ENCODE measurements around the gene EWSR1. TPM values are rescaled to one million over a fixed set of nuclear protein-coding genes. Genes with fewer than 3 reads are reported as not detected.

EWSR1 gene
- total RNA-seq, 1 donor from 2014 or later = 284 TPM

DNA sequence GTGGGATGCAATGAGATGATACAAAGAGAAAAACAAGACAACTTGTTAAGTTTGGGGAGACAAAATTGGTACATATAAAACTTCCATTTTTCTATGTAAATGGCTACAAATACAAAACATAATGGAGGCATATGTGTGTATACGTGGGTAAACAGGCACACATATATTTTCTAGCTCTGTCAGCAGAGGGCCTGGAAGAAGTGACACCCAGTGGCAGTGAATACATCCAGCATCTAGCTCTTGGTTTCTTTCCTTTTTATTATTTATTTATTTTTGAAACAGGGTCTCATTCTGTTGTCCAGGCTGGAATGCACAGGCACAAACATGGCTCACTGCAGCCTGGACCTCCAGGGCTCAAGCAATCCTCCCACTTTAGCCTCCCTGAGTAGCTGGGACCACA is 52.5 kb downstream of the EWSR1 start:
- no peak for DNase-seq (ENCODE audit: low spot score)

DNA sequence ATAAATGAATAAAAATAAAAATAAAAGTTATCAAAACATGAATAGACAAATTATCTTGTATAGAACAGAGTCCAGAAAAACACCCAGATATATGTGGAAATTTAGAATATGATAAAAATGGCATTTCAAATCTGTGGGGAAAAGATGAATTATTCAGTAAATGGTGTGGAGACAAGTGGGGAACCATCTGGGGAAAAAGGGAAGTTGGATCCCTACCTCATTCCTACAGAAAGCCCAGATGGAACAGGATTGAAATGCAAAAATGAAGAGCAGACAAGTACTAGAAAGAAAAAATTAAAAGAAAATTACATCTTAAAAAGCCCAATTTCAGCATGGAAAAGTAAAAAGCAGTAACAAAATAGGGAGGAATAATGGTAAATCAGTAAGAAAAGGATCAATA is 55.6 kb downstream of the EWSR1 start:
- DNase-seq (ENCODE audit: low spot score) = no peak

GRCh38 chr22:29325356-29325755 is 57.3 kb downstream of the EWSR1 start:
- no peak for DNase-seq (ENCODE audit: low spot score)

DNA sequence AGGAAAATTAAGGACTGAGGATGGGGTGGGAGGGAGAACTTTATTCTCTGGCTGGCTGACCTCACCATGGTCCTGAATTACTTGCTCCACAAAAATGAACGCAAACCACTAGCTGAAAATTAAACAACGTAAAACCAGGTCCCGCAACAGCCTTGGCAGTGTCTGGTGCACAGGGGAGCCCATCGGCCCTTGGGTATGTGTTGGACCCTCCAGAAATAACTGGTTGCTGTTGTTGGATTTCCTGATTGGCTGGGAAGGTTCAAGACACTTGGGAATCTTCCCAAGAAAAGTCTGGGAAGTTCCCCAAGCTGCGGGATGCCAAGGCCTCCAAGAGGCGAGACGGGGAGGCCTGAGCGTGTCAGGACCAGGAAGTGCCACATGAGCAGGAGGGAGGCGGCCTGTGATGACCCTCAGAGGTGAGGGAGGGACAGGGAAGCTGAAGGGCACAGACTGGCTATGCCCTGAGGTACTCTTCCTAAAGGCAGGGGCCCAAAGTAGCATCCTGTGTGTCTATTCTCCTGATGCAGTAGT is 57.8 kb downstream of the EWSR1 start:
- no peak for DNase-seq (ENCODE audit: low spot score)

GRCh38 chr22:29326481-29326880 is 58.4 kb downstream of the EWSR1 start:
- DNase-seq (ENCODE audit: low spot score) = no peak

GRCh38 chr22:29327089-29327764 is 59.2 kb downstream of the EWSR1 start:
- DNase-seq (ENCODE audit: low spot score) = no peak

GRCh38 chr22:29328055-29328454 is 60.0 kb downstream of the EWSR1 start:
- DNase-seq (ENCODE audit: low spot score) = no peak

DNA sequence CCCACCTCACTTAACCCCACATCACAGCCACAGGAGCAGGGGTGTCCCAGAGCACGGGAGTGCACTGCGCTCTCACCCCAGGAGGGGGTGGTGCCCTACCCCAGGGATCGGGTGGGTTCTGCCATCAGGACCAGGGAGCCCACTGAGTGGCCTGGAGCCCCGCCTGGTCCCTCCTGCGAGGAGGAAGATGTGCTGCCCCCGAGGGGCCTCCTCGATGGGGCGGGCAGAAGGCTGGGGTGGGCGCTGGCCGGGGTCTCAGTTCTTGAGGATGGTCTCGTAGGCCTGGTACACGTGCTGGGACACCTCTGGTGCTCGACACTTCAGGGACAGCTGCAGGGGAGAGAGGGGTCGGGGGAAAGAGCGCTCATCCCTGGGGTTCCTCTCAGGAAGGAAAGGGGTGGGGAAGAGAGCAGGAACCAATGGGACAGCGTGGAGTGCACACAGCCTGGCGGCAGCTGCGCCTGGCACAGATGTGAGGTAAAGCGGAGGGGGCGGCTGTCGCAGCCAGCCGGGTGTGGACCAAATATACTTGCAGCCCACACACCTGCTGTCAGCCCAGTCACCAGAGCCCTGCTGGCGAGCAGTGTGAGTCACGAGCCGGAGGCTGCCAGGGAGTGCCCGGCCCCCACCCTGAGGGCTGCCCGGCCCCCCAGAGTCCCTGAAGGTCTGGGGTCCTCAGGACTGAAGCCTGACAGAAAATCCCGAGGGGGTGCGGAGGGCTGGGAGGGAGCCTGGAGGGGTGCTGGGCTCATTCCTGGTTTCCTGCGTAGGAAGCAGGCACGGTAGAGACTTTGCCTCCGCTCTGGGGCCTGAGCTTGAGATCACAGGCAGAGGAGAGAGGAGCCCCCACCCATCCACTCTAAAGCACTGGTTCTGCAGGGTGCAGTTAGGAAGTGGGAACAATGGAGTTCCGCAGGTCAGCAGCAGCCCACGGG is 60.8 kb downstream of the EWSR1 start:
- DNase-seq (ENCODE audit: low spot score) = no peak

DNA sequence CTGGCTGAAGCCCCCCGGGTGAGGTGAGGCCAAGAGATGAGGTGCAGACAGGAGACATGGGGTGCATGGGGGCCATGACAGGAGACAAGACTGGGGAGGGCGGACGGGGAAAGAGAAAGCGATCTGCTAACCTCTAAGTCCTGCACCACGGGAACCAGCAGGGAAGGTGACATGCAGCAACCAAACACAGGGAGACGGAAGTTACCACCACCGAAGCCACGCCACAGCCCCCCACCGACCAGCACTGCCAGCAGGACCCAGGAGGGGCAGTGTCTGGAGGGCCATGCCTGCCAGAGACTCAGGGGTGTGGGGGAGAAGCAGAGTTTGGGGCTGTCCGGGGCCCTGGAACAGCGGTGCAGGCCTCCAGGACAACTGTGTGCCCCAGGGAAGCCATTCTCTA is 61.5 kb downstream of the EWSR1 start:
- no peak for DNase-seq (ENCODE audit: low spot score)

DNA sequence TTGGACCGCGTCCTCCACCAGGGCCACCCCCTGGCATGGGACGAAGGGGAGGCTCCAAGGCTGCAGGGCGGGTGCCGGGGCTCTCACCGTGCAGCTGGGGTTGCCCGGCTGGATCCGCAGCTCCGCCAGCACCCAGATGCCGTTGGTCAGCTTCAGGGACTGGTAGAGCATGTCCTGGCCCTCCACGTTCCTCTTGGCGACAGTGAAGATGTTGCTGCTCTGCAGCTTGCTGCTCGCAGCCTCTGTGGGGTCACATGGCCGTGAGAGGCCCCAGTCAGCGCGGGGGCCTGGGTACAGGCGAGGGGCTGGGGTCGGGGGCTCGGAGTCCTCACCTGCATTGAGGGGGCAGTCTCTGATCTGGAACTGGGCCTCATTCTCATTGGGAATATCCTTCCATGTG is 62.2 kb downstream of the EWSR1 start:
- no peak for DNase-seq (ENCODE audit: low spot score)

- no peak for DNase-seq (ENCODE audit: low spot score)
Observed at GRCh38 chr22:29330753-29331152, 62.7 kb downstream of the EWSR1 start.

GRCh38 chr22:29331213-29331612 is 63.1 kb downstream of the EWSR1 start:
- no peak for DNase-seq (ENCODE audit: low spot score)

GRCh38 chr22:29331658-29332300 is 63.7 kb downstream of the EWSR1 start:
- DNase-seq (ENCODE audit: low spot score) = no peak

GRCh38 chr22:29332886-29333496 is 64.9 kb downstream of the EWSR1 start:
- DNase-seq (ENCODE audit: low spot score) = no peak

- no peak for DNase-seq (ENCODE audit: low spot score)
Observed at GRCh38 chr22:29334148-29334547, 66.1 kb downstream of the EWSR1 start.

- no peak for DNase-seq (ENCODE audit: low spot score)
Observed at GRCh38 chr22:29334696-29335344, 66.8 kb downstream of the EWSR1 start.

DNA sequence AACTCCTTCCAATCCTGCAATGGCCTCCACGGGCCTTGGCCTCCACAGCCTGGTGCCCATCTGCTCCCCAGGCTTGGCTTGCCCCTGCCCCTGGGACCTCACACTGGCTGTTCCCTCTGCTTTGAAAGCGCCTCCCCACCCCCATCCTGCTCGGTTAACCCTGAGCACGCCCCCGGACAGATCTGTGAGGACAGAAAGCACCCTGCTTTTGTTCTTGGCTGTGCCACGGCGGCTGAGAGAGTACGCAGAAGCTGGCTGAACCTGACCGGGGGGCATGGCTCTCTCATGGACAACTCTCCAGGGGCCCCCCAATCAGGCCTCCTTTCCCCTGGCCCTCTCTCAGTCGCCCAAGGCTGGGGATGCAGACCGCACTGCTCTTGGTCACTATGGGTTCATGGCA is 67.6 kb downstream of the EWSR1 start:
- DNase-seq (ENCODE audit: low spot score) = no peak

- DNase-seq (ENCODE audit: low spot score) = no peak
Observed at GRCh38 chr22:29336751-29337490, 68.9 kb downstream of the EWSR1 start.

DNA sequence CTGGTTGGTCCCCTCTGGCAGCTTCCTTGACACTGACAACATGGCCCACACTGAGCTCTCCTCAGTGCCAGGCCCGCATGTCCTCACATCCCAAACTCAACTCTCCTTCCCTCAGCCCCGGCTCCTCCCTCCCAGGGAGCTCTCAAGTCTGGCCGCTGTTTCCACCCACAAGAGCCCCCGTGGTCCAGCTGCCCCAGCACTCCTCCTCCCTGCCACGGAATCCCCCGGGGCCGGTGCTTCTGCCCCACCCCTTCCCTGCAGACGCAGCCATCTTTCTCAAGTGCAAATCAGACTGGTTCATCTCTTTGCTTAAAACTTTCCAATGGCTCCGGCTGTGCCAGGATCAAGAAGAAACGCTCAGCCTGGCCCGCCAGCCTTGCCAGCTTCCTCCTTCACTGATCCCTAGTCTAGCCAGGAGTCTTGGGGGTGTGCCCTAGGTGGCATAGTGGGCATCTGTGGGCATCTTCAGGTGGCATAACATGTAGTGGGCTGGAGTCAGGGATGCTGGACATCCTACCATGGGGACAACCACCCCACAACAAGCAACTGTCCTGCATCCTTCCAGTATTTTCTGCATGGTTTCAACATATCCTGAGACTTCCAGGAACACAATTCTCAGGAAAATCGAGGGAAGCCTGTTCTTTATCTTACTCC is 69.7 kb downstream of the EWSR1 start:
- DNase-seq (ENCODE audit: low spot score) = no peak

- no peak for DNase-seq (ENCODE audit: low spot score)
Observed at GRCh38 chr22:29338398-29338797, 70.3 kb downstream of the EWSR1 start.
